Ramos (cell line): ENCODE data around the gene PRLR.

Source experiments
- in situ Hi-C: fragments of 300-500 bp; cut with MboI; formaldehyde crosslinking; loops from one replicate; pipeline ENCODE4 v1.14.3; 2022; ENCODE audit warnings: low sequenced_read_pairs; ENCODE audit not compliant: unreplicated experiment

PRLR gene

DNA sequence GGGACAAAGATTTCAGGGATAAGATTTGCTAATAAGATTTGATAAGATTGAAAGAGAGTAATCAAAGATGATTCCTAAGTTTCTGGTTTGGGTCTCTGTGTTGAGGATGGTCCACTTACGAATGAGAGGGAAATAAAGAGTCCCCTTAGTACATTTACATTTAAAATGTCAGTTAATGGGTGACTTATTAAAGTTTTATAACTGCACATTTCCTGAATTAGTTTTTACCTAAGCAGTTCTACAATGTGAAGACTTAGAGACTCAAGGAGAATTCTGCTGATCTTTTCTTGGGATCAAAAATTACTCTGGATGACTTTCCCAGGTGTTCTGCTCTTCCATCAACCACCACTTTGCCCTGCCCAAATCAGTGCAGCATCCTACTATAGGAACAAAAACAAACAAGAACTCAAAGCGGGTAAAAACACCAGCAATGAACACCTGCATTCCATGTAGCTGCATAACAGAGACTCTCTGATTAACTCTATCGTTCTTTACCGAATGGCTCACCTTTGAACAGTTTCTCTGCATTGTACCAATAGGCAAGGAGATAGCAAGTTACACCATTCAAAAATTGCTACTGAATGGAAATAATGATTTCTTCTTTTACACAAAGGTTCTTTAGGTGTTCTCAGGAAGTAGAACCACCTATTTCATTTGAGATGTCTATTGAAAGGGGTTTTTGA, 65.3 kb downstream of the PRLR start:
- in situ Hi-C loops = no loop called here

- in situ Hi-C loops = no loop called here
These were observed 66.6 kb downstream of the PRLR start for GRCh38 chr5:35163710-35164033.

DNA sequence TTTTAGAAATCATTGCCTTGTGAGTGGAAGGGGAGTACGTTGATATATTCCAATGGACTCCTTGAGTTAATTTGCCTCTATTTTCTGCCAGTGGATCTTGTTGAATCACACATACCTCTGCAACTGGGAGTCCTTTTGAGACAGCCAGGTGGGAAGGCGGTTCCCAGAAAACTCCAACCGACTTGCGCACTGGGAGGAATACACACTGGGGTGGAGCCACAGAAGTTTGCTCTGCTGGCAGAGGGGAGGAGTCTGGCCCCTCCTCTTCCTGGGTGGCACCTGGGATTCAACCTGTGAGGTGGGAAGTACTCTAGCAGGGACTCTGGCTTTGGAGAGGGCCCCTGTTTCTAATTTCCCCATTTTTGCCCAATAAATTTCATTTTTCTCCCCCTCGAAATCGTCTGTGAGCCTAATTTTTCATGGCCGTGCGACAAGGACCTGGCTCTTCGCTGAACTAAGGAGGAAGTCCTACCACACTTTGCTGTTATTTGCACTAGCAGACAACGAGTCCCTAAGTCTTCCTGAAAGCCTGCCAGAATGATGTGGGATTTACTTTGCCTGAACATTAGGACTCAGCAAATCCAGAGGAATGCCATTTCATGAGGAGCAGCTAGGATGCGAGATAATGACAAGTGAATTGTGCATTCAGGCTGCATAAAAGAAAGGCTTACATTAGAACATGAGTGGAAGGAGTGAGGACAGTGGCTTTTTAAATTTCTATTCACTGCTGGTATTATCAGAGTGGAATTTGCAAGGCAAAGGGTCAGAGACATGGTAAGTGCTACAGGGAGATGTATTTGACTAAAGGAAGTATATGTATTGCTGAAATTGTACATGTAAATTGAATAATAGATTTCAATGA, 67.2 kb downstream of the PRLR start:
- in situ Hi-C loops = no loop called here

DNA sequence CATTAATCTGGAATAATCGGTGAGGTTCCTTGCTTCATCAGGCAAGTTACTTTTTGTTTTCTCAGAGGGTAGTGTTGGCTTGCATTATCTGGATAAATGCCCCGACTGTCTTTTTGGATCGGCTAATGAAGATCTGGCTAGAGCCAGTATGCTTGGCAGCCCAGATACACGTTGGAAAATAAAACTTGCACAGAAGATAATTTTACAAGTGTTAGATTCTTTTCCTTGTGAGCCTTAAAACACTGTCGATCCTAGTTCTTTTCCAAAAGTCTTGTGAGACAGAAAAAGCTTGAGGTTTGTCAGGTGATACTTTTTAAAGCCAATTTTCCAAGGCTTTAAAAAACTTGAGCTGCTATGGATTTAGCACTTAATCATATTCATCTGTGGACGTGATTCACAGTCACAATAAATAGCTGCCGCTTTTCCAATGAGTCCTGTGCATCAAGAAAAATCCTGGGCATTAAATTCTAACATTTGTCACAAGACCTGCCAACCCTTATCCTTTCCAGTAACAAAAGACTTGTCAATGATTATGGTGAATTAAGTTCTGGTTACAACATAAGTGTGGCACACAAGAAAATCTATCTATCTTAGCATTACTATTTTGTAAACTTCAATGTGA, 68.5 kb downstream of the PRLR start:
- in situ Hi-C loops = no loop called here

- in situ Hi-C loops = no loop called here
These were observed 69.7 kb downstream of the PRLR start for GRCh38 chr5:35160486-35161116.

- in situ Hi-C loops = no loop called here
These were observed 70.9 kb downstream of the PRLR start for GRCh38 chr5:35159370-35159742.

GRCh38 chr5:35158622-35159369, 71.5 kb downstream of the PRLR start:
- in situ Hi-C loops = no loop called here

DNA sequence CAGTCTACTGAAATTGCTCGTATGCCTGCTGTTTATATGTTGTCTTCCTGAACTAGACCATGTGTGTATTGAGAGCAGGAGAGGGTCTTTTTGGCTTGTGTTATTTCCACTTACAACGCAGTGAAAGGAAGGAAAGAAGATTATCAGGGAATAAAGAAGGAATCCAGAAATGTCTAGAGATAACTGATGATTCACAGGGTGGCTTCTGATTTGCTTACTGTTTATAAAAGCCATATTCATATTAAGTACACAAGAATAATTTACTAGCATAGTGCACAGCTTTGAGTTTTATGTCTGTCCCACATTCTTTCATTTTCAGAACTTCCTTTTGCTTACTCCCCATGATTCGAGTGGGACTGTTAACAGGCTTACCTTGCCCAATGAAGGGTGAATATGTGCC, 72.1 kb downstream of the PRLR start:
- in situ Hi-C loops = no loop called here

DNA sequence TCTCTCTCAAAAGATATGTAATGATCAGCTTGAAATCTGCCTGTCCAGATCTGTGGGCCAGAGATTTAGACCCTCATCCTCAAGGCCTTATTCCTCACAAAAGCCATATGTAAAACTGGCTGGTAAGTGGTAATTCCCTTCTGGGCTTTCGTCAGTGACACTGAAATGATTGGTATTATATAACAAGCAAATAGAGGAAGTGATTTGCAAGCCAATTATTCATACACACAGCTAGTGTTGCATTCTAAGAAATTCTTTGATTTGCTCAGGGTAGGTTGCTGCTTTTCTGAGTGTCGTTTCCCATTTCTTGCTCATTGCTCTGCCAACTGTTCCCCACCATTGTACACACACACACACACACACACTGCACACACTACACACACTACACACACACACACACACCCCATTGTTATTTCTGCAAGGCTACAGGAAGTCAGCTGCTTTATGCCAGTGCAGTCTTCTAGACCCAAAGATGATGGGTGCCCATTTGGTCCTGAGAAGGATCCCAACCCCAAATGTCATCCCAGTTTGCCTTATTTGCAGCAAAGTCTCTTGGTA, 76.8 kb downstream of the PRLR start:
- in situ Hi-C loops = no loop called here

- in situ Hi-C loops = no loop called here
These were observed 77.6 kb downstream of the PRLR start for GRCh38 chr5:35152733-35153132.

DNA sequence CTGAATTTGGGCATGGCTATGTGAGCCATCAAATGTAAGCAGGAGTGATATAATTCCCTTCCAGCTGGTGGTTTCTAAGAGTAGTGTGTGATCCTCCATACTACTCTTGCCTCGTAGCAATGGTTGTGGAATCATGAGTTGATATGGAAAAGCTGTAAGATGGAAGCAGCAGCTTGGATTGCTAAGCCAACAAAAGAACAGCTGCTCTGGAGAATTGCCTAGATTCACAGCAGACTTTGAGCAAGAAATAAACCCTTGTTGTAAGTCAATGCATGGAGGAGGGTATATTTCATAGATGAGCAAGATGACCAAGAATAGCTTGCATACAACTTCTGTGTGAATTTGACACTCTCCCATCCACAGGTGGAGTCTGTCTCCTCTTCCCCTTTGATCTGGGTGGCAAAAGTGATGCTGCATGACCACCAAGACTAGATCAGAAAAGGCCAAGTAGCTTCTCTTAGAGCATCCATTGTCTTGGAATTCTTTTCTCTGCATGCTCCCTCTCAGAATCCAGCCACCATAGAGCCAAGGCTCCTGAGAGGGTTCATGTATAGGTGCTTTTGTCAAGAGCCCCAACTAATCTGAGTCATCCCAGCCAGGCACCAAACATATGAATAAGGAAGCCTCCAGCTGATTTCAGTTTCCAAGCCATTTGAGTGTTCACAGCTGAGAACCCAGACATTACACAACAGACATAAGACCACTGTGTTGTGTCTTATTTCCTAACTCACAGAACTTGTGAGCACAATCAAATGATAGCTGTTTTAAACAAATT, 79.0 kb downstream of the PRLR start:
- in situ Hi-C loops = no loop called here

DNA sequence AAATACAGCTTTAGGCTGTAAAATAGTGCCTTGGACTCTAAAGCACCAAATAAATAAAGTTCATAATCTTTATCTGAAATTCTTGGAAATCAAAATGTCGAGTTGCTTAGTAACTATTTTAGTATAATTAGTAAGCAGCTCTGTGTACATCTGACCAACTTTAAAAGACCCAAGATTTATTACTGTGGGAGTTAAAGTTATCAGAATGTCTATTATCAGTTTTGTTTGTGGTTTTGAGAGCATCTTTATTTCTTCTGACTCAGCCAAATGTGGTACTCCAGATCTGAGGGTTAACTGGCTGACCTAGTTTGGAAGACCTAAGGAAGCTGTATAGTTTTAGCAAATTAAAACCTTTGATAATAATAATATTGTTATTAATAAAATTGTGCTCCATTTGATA, 81.2 kb downstream of the PRLR start:
- in situ Hi-C loops = no loop called here

DNA sequence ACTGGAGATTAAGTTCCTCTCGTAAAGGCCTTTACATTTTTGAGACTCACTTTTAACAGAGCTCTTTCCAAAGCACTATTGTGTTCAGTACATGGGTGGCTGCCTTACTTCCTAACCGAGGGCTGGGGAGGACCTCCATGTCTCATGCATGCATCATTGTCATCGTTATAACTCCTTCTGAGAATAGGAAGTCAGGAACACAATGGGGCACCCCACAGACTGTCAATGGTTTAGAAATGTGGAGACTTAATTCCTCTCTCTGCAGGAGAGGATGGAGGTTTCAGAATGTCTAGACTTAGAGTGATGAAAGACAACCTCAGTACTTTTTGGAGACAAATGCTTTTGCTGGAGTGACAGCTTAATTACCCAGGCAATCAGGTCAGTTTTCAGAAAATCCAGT, 83.9 kb downstream of the PRLR start:
- in situ Hi-C loops = no loop called here

GRCh38 chr5:35145691-35146317, 84.5 kb downstream of the PRLR start:
- in situ Hi-C loops = no loop called here

GRCh38 chr5:35145012-35145411, 85.3 kb downstream of the PRLR start:
- in situ Hi-C loops = no loop called here

DNA sequence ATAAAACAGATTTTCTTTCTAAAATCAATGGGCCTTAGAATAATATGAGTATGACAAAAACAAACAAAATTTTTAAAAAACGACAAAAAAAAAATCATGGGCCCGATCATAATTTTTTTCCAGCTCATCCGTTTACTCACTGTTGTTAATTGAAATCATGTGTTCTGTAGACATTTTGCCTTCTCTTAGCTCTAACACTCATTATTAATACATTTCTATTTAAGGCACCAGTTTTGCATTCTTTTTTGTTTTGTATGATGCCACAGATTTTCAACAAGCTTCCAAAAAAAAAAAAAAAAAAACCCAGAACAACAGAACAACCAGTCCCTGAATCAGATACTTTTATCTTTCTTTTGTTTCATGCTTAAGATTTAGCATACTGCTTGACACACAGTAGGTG, 86.4 kb downstream of the PRLR start:
- in situ Hi-C loops = no loop called here

GRCh38 chr5:35141739-35142138, 88.5 kb downstream of the PRLR start:
- in situ Hi-C loops = no loop called here

DNA sequence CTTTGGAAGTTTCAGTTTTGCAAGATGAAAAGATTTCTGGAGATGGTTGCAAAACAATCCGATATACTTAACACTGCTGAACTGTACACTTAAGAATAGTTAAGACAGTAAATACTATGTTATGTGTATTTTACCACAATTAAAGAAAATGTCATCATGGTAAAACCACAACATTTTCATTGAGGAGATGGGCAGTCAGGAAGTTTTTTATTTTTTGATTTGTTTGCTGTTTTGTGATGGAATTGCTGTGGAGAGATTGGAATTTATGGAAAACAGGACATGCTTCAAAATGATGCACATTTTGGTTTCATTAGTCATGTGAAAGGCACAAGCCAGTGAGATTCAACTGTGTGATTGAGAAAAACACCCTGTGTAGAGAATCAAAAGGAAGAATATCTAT, 92.1 kb downstream of the PRLR start:
- in situ Hi-C loops = no loop called here

DNA sequence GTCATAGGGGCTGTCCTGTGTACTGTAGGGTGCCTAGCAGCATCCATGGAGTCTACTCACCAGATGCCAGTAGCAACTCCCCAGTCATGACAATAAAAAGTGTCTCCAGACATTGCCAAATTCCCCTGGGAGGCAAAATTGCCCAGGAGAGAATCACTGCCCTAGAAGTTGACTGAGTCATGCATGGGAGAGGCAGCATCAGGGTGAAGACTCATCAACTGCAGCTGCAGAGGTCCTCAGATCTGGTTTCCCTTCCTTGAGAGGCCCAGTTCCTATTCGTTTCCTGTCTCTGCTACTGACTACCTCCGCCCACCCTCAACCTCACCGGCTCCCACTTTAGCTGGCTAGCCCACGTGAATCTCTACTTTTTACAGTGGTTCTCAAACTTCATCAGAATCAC, 93.9 kb downstream of the PRLR start:
- in situ Hi-C loops = no loop called here
